Calu3 (cell line): ENCODE results near the gene NRG2. TPM values are rescaled to one million over a fixed set of nuclear protein-coding genes. Genes with fewer than 3 reads are reported as not detected.

Source experiments
- BruUV-seq: library from RNA; stranded (reverse); fragments of 400-500 nt; replicated peaks from 2 replicates; lab custom pipeline; 2021; lab: Mats Ljungman, UMichigan
- CTCF ChIA-PET: fragments of 300-600 bp; sonication (Branson Sonifier 250); formaldehyde crosslinking; loops from one replicate; lab custom pipeline; 2022; ENCODE audit warnings: antibody characterized with exemption; lab: Charles Lee
- DNase-seq: peaks from one replicate; pipeline ENCODE4 v3.0.0; 2022
- H3K27ac Mint-ChIP-seq: one replicate; pipeline ENCODE4 v1.8.0; 2022; ENCODE audit warnings: mixed read lengths; ENCODE audit not compliant: unreplicated experiment
- H3K27me3 Mint-ChIP-seq: one replicate; pipeline ENCODE4 v1.8.0; 2022; ENCODE audit warnings: mixed read lengths; ENCODE audit not compliant: unreplicated experiment
- H3K36me3 Mint-ChIP-seq: one replicate; pipeline ENCODE4 v1.8.0; 2022; ENCODE audit warnings: mild to moderate bottlenecking, moderate library complexity, mixed read lengths; ENCODE audit not compliant: insufficient read depth, unreplicated experiment
- H3K4me1 Mint-ChIP-seq: one replicate; pipeline ENCODE4 v1.8.0; 2022; ENCODE audit warnings: mild to moderate bottlenecking, low read depth, mixed read lengths; ENCODE audit not compliant: unreplicated experiment
- H3K4me3 Mint-ChIP-seq: one replicate; pipeline ENCODE4 v1.8.0; 2022; ENCODE audit warnings: mild to moderate bottlenecking, low read depth, moderate library complexity, mixed read lengths; ENCODE audit not compliant: unreplicated experiment
- H3K9me3 Mint-ChIP-seq: one replicate; pipeline ENCODE4 v1.8.0; 2022; ENCODE audit warnings: low read depth, mixed read lengths; ENCODE audit not compliant: unreplicated experiment
- CTCF ChIP-seq: fragments of 200-600 bp; IDR thresholded peaks from one replicate; pipeline ENCODE4 v1.8.0; 2022; ENCODE audit warnings: antibody characterized with exemption; ENCODE audit not compliant: unreplicated experiment
- intact Hi-C: fragments of 100-400 bp; cut with micrococcal nuclease; formaldehyde crosslinking; loops from one replicate; pipeline ENCODE4 v1.10.0; 2022; ENCODE audit not compliant: unreplicated experiment
- total RNA-seq: library from RNA; stranded (reverse); gene quantifications from 2 replicates; pipeline ENCODE4 v1.2.3, GENCODE V29; 2022

Gene NRG2
- total RNA-seq, 1 experiment from 2014 or later: 1.4 TPM

GRCh38 chr5:139893873-139894272, 149.2 kb downstream of the NRG2 start:
- Mint-ChIP-seq H3K36me3 (no peaks in the 10 kb centered on the region), H3K27ac (no peak overlapping the region), H3K4me3 (no peak overlapping the region), H3K4me1 (no peaks in the 10 kb centered on the region), H3K9me3 (no peaks in the 10 kb centered on the region), H3K27me3 (peaks cover 96% of the 10 kb centered on the region)
- TF ChIP-seq CTCF: no peak
- CTCF ChIA-PET: interaction anchor here (1.1 kb wide), 1 partner anchor 105 kb away, joined by 4 read pairs; no protein-coding TSS in a partner anchor
- DNase-seq: no peak
- BruUV-seq: no TSS peak
- intact Hi-C loops: no loop called here

GRCh38 chr5:139889410-139889809, 153.7 kb downstream of the NRG2 start:
- Mint-ChIP-seq H3K4me1 (no peaks in the 10 kb centered on the region), H3K27me3 (peaks cover 92% of the 10 kb centered on the region), H3K36me3 (no peaks in the 10 kb centered on the region), H3K4me3 (no peak overlapping the region), H3K27ac (no peak overlapping the region), H3K9me3 (no peaks in the 10 kb centered on the region)
- DNase-seq: no peak
- no TSS peak for BruUV-seq
- intact Hi-C loops: no loop called here
- no peak for TF ChIP-seq CTCF
- CTCF ChIA-PET: no interaction called here

GRCh38 chr5:139888370-139888769, 154.7 kb downstream of the NRG2 start:
- TF ChIP-seq CTCF: no peak

GRCh38 chr5:139886213-139886612, 156.9 kb downstream of the NRG2 start:
- Mint-ChIP-seq H3K9me3 (no peaks in the 10 kb centered on the region), H3K36me3 (no peaks in the 10 kb centered on the region), H3K4me1 (no peaks in the 10 kb centered on the region), H3K27me3 (peaks cover 77% of the 10 kb centered on the region), H3K27ac (no peak overlapping the region), H3K4me3 (no peak overlapping the region)
- BruUV-seq: no TSS peak
- DNase-seq: no peak
- intact Hi-C loops: no loop called here
- CTCF ChIA-PET: no interaction called here
- TF ChIP-seq CTCF: no peak

More at GRCh38 chr5:139888370-139888769, 154.7 kb downstream of the NRG2 start:
- Mint-ChIP-seq H3K4me3 (no peak overlapping the region), H3K9me3 (no peaks in the 10 kb centered on the region), H3K36me3 (no peaks in the 10 kb centered on the region), H3K4me1 (no peaks in the 10 kb centered on the region), H3K27me3 (peaks cover 92% of the 10 kb centered on the region), H3K27ac (no peak overlapping the region)
- DNase-seq: no peak
- intact Hi-C loops: no loop called here
- no TSS peak for BruUV-seq
- CTCF ChIA-PET: interaction anchor here (1.2 kb wide), 1 partner anchor 15 kb away, joined by 7 read pairs; no protein-coding TSS in a partner anchor
